Ishikawa (cell line): ENCODE data around the gene LARP4B.

ENCODE experiments used
- CEBPB ChIP-seq: IDR thresholded peaks from 2 replicates; pipeline ENCODE4 v1.6.1; 2012
- CREB1 ChIP-seq: IDR thresholded peaks from 2 replicates; pipeline ENCODE4 v1.6.1; 2012; ENCODE audit warnings: low read depth
- EGR1 ChIP-seq: IDR thresholded peaks from 2 replicates; pipeline ENCODE4 v1.6.1; 2012
- EP300 ChIP-seq: IDR thresholded peaks from 2 replicates; pipeline ENCODE4 v1.6.1; 2012; ENCODE audit warnings: borderline replicate concordance
- FOXM1 ChIP-seq: IDR thresholded peaks from 2 replicates; pipeline ENCODE4 v1.6.1; 2012; ENCODE audit warnings: low read depth, borderline replicate concordance
- NFIC ChIP-seq: IDR thresholded peaks from 2 replicates; pipeline ENCODE4 v1.6.1; 2012
- RAD21 ChIP-seq: IDR thresholded peaks from 2 replicates; pipeline ENCODE4 v1.6.1; 2012; ENCODE audit warnings: low read depth
- REST ChIP-seq: IDR thresholded peaks from 2 replicates; pipeline ENCODE4 v1.6.1; 2012; ENCODE audit warnings: low read depth, mild to moderate bottlenecking
- TAF1 ChIP-seq: IDR thresholded peaks from 2 replicates; pipeline ENCODE4 v1.6.1; 2012; ENCODE audit warnings: low read depth, mild to moderate bottlenecking
- TCF12 ChIP-seq: IDR thresholded peaks from 2 replicates; pipeline ENCODE4 v1.6.1; 2012; ENCODE audit warnings: low read depth
- TEAD4 ChIP-seq: IDR thresholded peaks from 2 replicates; pipeline ENCODE4 v1.6.1; 2012
- USF1 ChIP-seq: IDR thresholded peaks from 2 replicates; pipeline ENCODE4 v1.6.1; 2012
- YY1 ChIP-seq: IDR thresholded peaks from 2 replicates; pipeline ENCODE4 v1.6.1; 2012; ENCODE audit warnings: low read depth
- ZBTB7A ChIP-seq: IDR thresholded peaks from 2 replicates; pipeline ENCODE4 v1.6.1; 2012; ENCODE audit warnings: low read depth
- TF ChIP-seq, protein P1 (sequence below): IDR thresholded peaks from 2 replicates; pipeline ENCODE4 v1.6.1; 2012

The LARP4B gene

DNA sequence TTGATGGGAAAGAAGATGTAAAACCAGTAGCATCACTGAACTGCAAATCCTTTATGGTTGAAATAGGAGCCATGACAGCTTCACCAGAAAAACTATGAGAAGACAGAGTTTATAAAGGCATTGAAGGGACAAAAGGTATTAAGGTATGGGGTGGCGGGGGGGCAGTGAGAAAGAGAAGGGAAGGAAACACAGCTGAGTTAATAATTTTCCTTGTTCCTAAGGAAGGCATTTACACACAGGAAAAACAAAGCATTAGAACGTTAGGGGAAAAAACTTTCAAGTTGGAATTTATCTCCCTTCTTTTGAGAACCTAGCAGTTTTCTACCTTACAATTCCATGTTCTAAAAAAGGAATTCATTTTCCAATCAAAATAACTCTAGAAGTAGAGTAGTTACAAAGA lies 4.4 kb downstream of the LARP4B start:
- TF ChIP-seq ZBTB7A = no peak
- no peak for TF ChIP-seq RAD21
- TF ChIP-seq CEBPB = no peak
- TF ChIP-seq, protein P1, sequence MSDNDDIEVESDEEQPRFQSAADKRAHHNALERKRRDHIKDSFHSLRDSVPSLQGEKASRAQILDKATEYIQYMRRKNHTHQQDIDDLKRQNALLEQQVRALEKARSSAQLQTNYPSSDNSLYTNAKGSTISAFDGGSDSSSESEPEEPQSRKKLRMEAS = no peak
- no peak for TF ChIP-seq NFIC

DNA sequence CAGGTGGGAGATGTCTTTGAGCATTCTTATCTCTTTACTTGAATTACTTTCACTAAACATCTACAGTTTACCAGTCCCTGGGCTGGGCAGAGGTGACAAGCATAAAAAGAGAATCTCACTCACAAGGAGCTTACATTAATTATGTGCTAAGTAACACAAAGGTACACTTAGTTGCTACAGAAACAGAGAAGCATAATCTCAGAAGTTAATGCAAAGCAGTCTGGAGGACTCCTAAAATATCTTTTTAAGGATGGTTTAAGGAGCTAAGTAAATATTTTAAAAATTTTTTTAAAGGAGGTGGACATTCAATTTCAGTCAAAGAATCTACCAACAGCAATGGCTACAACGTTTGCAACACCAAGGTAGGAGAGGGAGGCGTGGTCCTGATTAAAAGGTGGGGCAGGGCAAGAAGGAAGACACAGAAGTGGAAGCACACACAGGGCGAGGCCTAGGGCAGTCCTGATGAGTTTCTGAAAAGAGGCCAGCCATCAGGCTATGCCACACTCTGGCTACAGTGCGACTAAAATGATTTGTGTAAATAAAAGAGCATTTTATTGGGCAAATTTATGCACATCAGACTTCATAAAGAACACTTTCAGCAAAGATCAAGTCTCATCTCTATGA lies 5.3 kb downstream of the LARP4B start:
- TF ChIP-seq ZBTB7A (no peak), FOXM1 (no peak), REST (no peak), TAF1 (no peak), EGR1 (no peak), NFIC (no peak), CEBPB (no peak), RAD21 (no peak), TEAD4 (no peak), USF1 (no peak), EP300 (no peak), CREB1 (no peak), YY1 (no peak), TCF12 (no peak)
- TF ChIP-seq, protein P1 = no peak

- TF ChIP-seq EP300 (no peak), CEBPB (no peak), TAF1 (no peak), CREB1 (no peak), NFIC (no peak), YY1 (no peak)
These were observed 7.0 kb downstream of the LARP4B start for GRCh38 chr10:924524-924859.

DNA sequence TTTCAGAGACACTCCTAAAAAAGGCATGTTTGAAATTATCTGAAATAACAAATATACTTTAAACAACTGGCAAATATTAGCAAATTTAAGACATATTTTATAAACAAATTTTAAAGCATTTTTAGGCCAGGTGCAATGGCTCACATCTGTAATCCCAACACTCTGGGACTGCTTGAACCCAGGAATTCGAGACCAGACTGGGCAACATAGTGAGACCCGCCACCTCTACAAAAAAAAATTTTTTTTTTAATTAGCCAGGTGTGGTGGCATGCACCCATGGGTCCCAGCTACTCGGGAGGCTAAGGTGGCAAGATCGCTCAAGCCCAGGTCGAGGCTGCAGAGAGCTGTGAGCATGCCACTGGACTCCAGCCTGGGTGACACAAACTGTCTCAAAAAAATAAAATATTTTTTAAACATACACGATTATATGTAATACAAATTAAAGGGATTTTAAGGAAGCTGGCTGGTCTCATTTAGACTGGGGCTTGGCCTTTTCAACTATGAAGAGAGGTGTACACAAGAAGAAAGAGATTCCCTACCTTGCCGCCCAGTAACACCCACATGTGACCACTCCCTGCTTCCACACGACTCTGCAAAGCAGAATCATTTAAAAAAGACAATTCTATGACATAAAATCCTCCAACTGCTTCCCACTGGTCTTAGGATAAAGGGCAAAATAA lies 7.5 kb downstream of the LARP4B start:
- TF ChIP-seq TEAD4 (no peak), TAF1 (no peak), NFIC (no peak), REST (no peak), TCF12 (no peak), RAD21 (no peak), EGR1 (no peak), EP300 (no peak), USF1 (no peak), CREB1 (no peak), ZBTB7A (no peak)

DNA sequence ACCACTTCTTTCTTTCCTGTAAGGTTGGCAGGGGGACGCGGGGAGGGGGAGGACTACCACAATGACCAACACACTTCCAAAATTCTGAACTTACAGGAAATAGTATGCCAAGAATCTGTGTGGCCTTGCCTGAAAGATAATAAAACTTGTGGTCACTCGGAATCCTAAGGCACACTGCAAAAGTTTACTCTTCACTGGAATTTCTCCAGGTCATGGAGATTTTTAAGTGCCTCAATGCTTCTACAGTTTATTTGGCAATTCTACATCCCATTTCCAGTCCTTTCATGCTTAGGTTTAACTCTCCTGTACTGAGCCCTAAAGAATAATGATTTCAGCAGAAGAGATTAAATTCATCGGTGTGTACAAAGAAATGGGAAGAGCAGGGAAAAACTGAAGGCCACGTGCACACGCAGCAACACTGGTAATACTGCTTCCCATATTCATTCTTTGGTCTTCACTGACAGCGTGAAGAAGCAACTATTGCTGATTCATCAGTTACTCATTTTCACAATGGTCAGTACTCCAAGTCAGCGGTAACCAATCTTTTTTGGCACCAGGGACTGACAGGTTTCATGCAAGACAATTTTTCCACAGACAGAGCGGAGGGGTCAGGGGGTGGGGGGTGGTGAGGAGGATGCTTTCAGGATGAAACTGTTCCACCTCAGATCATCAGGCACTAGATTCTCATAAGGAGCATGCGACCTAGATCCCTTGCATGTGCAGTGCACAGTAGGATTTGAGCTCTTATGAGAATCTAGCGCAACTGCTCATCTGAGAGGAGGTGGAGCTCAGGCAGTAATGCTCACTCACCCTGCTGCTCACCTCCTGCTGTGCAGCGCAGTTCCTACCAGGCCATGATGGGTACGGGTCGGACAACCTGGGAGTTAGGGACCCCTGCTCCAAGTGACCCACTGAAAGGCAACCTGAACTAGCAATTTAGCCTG lies 9.8 kb downstream of the LARP4B start:
- TF ChIP-seq YY1 (no peak), EP300 (no peak), ZBTB7A (no peak), FOXM1 (no peak), EGR1 (no peak), TCF12 (no peak), TAF1 (no peak), TEAD4 (no peak), NFIC (no peak), USF1 (no peak)
- TF ChIP-seq, protein P1 = no peak
